Right lung (tissue), 5 donors: ENCODE data around the gene PLBD1. TPM values are rescaled to one million over a fixed set of nuclear protein-coding genes. Genes with fewer than 3 reads are reported as not detected.

ENCODE experiments used
- DNase-seq, 2 donors: peaks; one replicate each; pipeline ENCODE4 v3.0.0-alpha.2; 2013
- polyA plus RNA-seq, 5 donors: library from polyadenylated mRNA; unstranded; fragments of 120-200 nt; gene quantifications; one replicate each; pipeline versions ENCODE4 v1.2.1 to v1.2.3, GENCODE V29; 2013; ENCODE audit warnings: inconsistent platforms in 1 of 5, low replicate concordance in 1 of 5; ENCODE audit not compliant: insufficient read length in 5 of 5, insufficient read depth in 1 of 5

The PLBD1 gene
- polyA plus RNA-seq, 5 donors: 29.4 to 34.1 (median 31.6) TPM

DNA sequence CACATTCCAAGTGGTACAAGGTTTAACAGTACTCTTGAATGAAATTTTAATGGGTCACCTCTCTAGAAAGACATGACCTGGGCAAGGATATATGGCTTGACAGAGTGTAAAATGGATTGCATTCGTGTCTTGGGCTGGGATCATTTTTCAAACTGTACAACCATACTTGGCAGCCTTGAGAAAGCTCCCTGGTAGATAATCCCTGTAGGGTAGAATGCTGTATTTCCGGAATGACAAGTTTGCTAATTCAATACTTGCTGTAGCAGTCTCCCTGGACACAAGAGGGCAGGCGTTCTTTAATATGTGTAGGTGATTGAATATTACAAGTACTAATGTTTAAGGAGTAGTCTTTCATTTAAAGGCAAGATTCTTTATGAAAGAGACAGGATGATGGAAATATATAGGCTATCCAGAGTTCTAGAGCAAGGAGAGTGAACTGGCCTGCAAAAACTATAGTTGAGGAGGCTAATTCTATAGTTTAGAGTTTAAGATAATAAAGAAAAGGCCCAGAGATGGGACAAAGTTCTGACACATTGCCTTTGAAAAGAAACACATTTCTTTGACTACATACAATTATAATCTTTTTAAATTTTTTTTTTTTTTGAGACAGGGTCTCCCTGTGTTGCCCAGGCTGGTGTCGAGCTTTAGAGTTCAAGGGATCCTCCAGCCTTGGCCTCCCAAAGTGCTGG, 53.4 kb downstream of the PLBD1 start:
- peak; percentile 65 to 71 for DNase-seq

DNA sequence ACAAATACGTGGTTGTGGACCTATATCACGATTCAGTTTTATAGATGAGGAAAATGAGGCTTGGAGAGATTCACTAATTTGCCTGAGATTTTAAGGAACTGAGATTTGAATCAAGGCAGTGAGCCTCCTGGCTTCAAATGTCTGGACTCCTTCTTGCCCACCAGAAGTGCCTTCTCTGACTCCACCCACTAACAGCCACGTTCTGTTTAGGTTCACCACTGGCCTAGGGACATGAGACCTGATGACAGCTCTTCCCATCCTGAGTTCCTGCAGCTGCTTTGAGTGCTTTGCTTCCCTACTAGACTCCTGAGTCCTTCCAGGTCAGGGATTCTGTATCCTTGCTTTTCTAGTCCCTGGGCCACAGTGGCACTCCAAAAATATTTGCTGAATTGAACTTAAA, 57.1 kb downstream of the PLBD1 start:
- DNase-seq: no peak

DNA sequence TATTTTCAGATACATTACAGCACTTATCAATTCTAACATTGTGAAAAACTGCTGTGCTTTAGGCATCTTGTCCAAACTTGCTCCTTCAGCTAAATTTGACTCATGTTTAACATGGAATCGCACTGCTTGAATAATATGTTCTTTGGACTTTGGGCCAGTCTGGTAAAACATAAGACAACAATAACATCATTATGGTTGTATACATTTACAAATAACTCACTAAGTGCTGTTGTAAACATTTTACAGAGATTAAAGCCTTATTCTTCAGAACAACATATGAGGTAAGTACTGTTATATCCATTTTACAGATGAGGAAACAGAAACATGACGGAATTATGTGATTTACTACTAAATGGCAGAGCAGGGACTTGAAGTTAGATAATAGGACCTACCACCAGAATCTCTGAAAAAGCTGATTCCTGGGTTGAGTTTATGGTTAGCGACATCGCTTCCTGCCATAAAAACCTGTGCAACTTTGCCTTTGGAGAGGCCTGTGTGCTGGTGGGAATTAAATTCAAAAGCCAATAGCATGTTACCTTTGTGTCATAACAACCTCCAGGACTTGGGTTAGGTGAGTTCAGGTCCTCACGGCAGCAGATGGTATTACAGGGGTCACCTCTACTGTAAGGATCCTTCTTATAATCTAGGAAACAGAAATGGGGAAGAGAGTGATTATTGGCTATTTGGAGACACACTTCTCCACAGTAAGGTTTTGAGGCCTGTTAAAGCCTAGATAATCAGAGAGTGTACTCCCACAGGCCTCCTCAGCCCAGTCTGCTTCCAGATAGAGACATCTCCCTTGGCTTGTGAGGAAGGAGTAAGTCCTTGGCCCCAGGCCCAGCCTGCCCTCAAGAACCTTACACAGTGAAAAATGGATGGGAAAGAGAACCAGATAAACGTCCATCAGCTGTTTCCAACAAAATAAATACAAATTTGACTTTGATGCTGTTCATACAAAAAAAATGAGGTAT, 61.8 kb downstream of the PLBD1 start:
- DNase-seq: no peak

DNA sequence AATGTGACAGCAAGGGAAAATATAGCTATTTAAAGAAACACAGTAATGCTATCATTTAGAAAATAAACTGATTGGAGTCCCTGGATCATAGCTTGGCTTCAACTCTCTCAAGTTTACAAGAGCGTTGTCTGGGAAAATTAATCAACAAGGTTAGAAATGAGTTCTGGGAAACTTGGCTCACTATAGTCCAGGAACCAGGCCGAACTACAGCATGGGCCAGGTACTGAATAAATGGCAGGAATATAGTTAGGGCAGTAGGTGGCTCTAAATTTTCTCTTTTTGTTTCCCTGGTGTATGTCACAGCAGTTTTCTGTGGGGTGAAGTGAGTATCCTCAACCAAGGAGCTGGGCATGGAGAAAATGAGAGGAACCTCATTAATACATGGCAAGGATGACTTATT, 72.4 kb downstream of the PLBD1 start:
- no peak for DNase-seq

DNA sequence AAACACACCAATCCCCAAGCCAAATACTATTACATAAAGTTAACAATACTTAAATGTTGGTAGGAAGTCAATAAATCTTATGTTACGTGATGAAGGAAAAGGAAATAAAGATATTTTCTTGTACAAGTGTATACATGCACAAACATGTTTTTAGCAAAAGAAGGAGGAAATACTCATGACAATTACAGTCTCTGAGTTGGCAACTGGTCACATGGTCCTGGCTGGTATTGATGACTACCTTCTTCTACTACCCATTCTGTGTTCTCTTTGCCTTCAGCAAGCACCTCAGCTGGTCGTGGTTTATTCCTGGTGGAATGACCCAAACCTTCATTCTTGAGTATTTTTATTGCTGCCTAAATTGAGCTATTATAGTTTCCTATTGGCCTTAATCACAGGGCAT, 84.8 kb downstream of the PLBD1 start:
- DNase-seq: no peak

DNA sequence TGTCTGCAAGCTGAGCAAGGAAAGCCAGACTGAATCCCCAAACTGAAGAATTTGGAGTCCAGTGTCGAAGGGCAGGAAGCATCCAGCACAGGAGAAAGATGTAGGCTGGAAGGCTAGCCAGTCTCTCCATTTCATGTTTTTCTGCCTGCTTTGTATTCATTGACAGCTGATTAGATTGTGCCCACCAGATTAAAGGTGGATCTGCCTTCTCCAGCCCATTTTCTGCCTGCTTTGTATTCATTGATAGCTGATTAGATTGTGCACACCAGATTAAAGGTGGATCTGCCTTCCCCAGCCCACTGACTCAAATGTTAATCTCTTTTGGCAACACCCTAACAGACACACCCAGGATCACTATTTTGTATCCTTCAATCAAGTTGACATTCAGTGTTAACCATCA, 85.3 kb downstream of the PLBD1 start:
- DNase-seq: no peak

DNA sequence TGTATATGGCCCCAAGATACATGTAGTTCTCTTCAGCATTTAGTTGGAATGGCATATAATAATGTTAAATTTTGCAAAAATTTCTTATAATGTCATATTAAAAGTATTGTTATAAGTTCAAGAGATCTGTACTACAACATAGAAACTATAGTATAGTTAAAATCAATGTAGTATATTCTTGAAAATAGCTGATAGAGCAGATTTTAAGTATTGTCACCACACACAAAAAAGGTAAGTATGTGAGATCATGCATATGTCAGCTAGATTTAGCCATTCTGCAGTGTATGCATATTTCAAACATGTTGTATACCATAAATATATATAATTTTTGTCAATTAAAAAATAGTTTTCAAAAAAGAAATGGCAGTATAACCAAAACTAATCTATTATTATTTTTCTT, 86.5 kb downstream of the PLBD1 start:
- no peak for DNase-seq

DNA sequence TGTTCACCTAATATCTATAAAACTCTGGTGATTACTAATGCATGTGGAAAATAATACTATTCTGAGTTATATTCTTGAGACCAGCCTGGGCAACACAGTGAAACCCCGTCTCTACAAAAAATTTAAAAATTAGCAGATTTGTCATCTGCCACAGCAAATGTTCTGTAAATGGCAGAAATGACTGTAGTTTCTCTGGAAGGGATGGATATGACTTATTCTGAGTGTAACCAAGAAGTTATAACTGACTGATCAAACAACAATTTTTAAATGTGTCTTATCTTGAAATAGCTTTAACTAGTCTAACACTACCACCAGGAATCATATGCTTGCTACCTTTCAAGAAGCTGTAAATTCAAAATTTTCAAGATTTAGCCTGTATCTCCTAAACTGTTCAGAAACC, 88.7 kb downstream of the PLBD1 start:
- DNase-seq: no peak

DNA sequence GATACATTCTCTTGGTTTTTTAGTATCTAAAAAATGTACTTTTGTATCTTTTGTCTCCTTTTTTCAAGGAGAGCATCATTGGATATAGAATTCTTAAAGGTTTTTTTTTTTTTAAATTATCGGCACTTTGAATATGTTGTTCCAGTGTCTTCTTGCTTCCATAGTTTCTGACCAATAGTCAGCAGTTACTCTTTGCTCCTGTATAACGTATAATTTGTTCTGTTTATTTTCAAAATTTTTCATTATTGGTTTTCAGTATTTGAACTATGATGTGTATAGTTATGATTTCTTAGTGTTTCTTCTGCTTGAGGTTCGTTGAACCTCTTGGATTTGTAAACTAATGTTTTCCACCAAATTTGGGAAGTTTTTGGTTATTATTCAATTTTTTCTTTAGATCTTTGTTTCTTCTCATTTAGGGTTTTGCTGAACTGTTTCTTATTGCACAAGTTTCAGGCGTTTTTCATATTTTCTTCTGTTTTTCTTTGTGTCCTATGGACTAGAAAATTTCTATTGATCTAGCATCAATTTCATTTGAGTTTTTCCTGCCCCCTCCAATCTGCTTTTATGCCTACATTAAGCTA, 93.9 kb downstream of the PLBD1 start:
- peak in 1 of 2 donors; percentile 8 for DNase-seq

DNA sequence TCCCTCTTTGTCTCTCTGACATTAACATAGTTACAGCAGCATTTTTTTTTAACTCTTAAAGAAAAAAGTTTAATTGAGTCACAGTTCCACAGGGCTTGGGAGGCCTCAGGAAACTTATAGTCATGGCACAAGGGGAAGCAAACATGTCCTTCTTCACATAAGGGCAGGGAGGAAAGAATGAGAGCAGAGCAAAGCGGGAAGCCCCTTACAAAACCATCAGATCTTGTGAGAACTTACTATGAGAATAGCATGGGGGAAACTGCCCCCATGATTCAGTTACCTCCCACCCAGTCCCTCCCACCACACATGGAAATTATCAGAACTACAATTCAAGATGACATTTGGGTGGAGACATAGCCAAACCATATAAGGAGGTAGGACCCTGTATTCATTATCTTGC, 96.2 kb downstream of the PLBD1 start:
- no peak for DNase-seq

DNA sequence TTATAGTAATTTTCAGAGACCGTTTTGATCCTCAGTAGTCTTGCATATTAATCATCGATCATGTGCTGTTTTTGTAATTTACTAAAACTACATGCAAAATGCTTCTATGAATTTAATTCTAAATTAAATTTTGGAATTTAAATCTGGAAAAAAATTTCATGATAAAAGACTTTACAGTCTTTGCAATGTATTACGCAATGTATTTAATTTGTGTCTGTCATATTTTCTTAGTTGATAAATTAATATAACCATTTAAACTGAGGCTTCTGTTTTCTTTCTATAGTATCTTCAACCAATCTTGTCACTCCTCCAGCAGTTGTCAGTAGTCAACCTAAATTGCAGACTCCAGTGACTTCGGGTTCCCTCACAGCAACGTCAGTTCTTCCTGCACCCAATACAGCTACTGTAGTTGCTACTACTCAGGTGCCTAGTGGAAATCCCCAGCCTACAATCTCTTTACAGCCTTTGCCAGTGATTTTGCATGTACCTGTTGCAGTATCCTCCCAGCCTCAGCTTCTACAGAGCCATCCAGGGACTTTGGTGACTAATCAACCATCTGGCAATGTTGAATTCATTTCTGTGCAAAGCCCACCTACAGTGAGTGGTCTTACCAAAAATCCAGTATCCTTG, 107.4 kb downstream of the PLBD1 start:
- DNase-seq: no peak

DNA sequence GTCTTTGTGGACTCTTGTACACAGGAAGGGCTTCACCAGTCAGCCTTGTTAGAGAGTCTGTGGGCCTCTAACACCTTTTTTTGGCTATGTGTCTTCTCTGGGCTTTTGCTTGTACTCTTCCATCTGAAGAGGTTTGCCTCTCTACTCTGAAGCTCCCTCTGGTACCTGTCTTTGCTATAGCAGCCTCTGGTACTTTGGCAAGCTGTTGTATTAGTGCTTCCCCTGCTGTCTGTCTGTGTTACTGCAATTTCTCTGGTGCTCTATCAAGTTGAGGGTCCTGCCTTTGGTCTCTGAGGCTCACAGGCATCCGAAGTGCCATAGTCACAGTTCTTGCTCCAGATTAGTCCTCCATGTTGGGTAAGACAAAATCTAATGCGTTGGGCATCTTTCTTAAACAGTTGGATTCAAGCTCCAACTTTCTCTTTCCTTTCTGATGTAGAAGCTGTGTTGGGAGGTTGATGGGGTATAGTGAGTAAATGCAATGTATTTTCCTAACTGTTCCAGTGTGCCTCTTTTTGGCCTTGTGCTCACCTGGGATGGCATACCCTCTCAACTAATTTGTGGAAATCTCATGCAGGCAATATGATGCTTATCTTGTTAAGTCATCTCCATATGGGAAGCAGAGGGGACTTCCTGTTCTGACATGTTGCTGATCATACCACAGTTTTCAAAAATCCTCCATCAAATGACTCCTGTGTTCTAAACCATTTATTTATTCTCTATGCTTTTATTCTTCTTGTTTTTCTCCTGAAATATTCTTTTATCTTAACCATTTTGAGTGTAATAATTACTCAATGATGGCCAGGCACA, 113.4 kb downstream of the PLBD1 start:
- DNase-seq: no peak

Other genes starting within 250 kb of the PLBD1 start
- 10 to 100 TPM; 34.4 to 56.5 (median 52.5) TPM for gene ATF7IP, start 202.2 kb downstream of the PLBD1 start, polyA plus RNA-seq
- under 1 TPM; 0.21 to 0.71 (median 0.55) TPM for gene GUCY2C, start 128.7 kb upstream of the PLBD1 start, polyA plus RNA-seq
- gene WBP11, start 235.6 kb upstream of the PLBD1 start, polyA plus RNA-seq: 10 to 100 TPM; 74.4 to 99.3 (median 85.8) TPM
- 1 to 10 TPM; 2.4 to 4.1 (median 3.2) TPM for gene C12orf60, start 235.8 kb upstream of the PLBD1 start, polyA plus RNA-seq
- gene SMCO3, start 246.3 kb upstream of the PLBD1 start, polyA plus RNA-seq: under 1 TPM; 0.42 to 0.82 (median 0.51) TPM